Astrocyte (in vitro differentiated cells and primary cell): ENCODE data around the gene C1orf35.

ENCODE experiments used
- CTCF ChIP-seq: IDR thresholded peaks from 2 replicates; pipeline ENCODE4 v1.5.1; 2011; ENCODE audit warnings: low read depth, mild to moderate bottlenecking, inconsistent platforms, low read length, moderate library complexity; ENCODE audit not compliant: insufficient read depth
- EZH2 ChIP-seq: IDR thresholded peaks from 2 replicates; pipeline ENCODE4 v1.6.1; 2012; ENCODE audit warnings: mild to moderate bottlenecking, low read length, inconsistent platforms; ENCODE audit not compliant: insufficient read depth

- TF ChIP-seq CTCF (no peak), EZH2 (no peak)
These were observed 40.5 kb upstream of the C1orf35 start for GRCh38 chr1:228143480-228144192.
